ENCODE results near the gene ZNF808. TPM values are rescaled to one million over a fixed set of nuclear protein-coding genes. Genes with fewer than 3 reads are reported as not detected.

The ZNF808 gene
- total and polyA plus RNA-seq, 2 of the 13 experiments (the other 11 are each of a cell fraction or from before 2014, with no cell fraction given) = 3.0 to 7.4 TPM

GRCh38 chr19:52570000-52570861 is 42.8 kb downstream of the ZNF808 start, which contains the start of gene ZNF701 (continued):
- TF ChIP-seq ZMAT3 (CRISPR knock-in tag; conservative IDR thresholded peaks at IDR 0.05) = no peak
- no peak for TF ChIP-seq ZNF597 (CRISPR knock-in tag; IDR thresholded peaks at IDR 0.05)
- TF ChIP-seq ETS1 (CRISPR knock-in tag; IDR thresholded peaks at IDR 0.05) = no peak
- no peak for TF ChIP-seq HOXD1 (CRISPR knock-in tag; IDR thresholded peaks at IDR 0.05)
- peak; percentile 51 for TF ChIP-seq ZFY (CRISPR knock-in tag; IDR thresholded peaks at IDR 0.05)
- no peak for TF ChIP-seq ERF (CRISPR knock-in tag; IDR thresholded peaks at IDR 0.05)
- TF ChIP-seq ZFP90 (CRISPR knock-in tag; IDR thresholded peaks at IDR 0.05; ENCODE audit: borderline replicate concordance) = no peak
- TF ChIP-seq ZNF160 (CRISPR knock-in tag; IDR thresholded peaks at IDR 0.05) = no peak
- TF ChIP-seq SATB2 (CRISPR knock-in tag; IDR thresholded peaks at IDR 0.05) = no peak
- no peak for TF ChIP-seq NFE2L1 (CRISPR knock-in tag; IDR thresholded peaks at IDR 0.05; ENCODE audit: borderline replicate concordance)
- TF ChIP-seq ARID3A (IDR thresholded peaks at IDR 0.05; ENCODE audit: low read depth, low read length) = no peak
- no peak for TF ChIP-seq NFKBIZ (CRISPR knock-in tag; IDR thresholded peaks at IDR 0.05)
- TF ChIP-seq ZNF3 (CRISPR knock-in tag; IDR thresholded peaks at IDR 0.05) = no peak
- TF ChIP-seq ZNF616 (CRISPR knock-in tag; IDR thresholded peaks at IDR 0.05; ENCODE audit: low read depth) = no peak
- TF ChIP-seq DPF2 (CRISPR knock-in tag; IDR thresholded peaks at IDR 0.05; ENCODE audit: borderline replicate concordance, low read depth) = no peak
- TF ChIP-seq ZNF383 (CRISPR knock-in tag; IDR thresholded peaks at IDR 0.05; ENCODE audit: borderline replicate concordance) = no peak
- no peak for TF ChIP-seq BRF2 (CRISPR knock-in tag; IDR thresholded peaks at IDR 0.05)
- no peak for TF ChIP-seq ZNF225 (CRISPR knock-in tag; IDR thresholded peaks at IDR 0.05)
- TF ChIP-seq SMAD1 (CRISPR knock-in tag; IDR thresholded peaks at IDR 0.05; ENCODE audit: borderline replicate concordance, low read depth) = no peak
- TF ChIP-seq ZNF468 (CRISPR knock-in tag; IDR thresholded peaks at IDR 0.05) = no peak
- TF ChIP-seq ZBTB44 (CRISPR knock-in tag; IDR thresholded peaks at IDR 0.05) = no peak
- no peak for TF ChIP-seq CREB1 (IDR thresholded peaks at IDR 0.05)
- TF ChIP-seq CREB1 (CRISPR knock-in tag; IDR thresholded peaks at IDR 0.05) = no peak
